Measurements from ENCODE around the gene FBLN7.

The FBLN7 gene

GRCh38 chr2:112140899-112141625 is 2.9 kb downstream of the FBLN7 start:
- DNase-seq (ENCODE audit: low read depth, low spot score): no peak

- DNase-seq (ENCODE audit: low read depth, low spot score): no peak
These were observed 3.4 kb downstream of the FBLN7 start for GRCh38 chr2:112141626-112142007.

GRCh38 chr2:112142525-112143078 is 4.4 kb downstream of the FBLN7 start:
- DNase-seq (ENCODE audit: low read depth, low spot score): no peak

GRCh38 chr2:112143150-112143549 is 5.0 kb downstream of the FBLN7 start:
- DNase-seq (ENCODE audit: low read depth, low spot score): no peak

GRCh38 chr2:112144966-112145365 is 6.8 kb downstream of the FBLN7 start:
- DNase-seq (ENCODE audit: low read depth, low spot score): no peak

GRCh38 chr2:112147382-112148168 is 9.4 kb downstream of the FBLN7 start:
- DNase-seq (ENCODE audit: low read depth, low spot score): no peak

- DNase-seq (ENCODE audit: low read depth, low spot score): no peak
These were observed 10.3 kb downstream of the FBLN7 start for GRCh38 chr2:112148477-112148876.

- no peak for DNase-seq (ENCODE audit: low read depth, low spot score)
These were observed 11.0 kb downstream of the FBLN7 start for GRCh38 chr2:112149194-112149593.

- no peak for DNase-seq (ENCODE audit: low read depth, low spot score)
These were observed 11.8 kb downstream of the FBLN7 start for GRCh38 chr2:112149866-112150435.

GRCh38 chr2:112150447-112150846 is 12.3 kb downstream of the FBLN7 start:
- DNase-seq (ENCODE audit: low read depth, low spot score): no peak

GRCh38 chr2:112150851-112151250 is 12.7 kb downstream of the FBLN7 start:
- DNase-seq (ENCODE audit: low read depth, low spot score): no peak

- no peak for DNase-seq (ENCODE audit: low read depth, low spot score)
These were observed 13.1 kb downstream of the FBLN7 start for GRCh38 chr2:112151271-112151670.

- DNase-seq (ENCODE audit: low read depth, low spot score): no peak
These were observed 13.7 kb downstream of the FBLN7 start for GRCh38 chr2:112151701-112152440.

GRCh38 chr2:112152476-112153178 is 14.4 kb downstream of the FBLN7 start:
- no peak for DNase-seq (ENCODE audit: low read depth, low spot score)

GRCh38 chr2:112153179-112153490 is 14.9 kb downstream of the FBLN7 start:
- DNase-seq (ENCODE audit: low read depth, low spot score): no peak

- DNase-seq (ENCODE audit: low read depth, low spot score): no peak
These were observed 15.3 kb downstream of the FBLN7 start for GRCh38 chr2:112153501-112153900.

- no peak for DNase-seq (ENCODE audit: low read depth, low spot score)
These were observed 16.3 kb downstream of the FBLN7 start for GRCh38 chr2:112154246-112155117.

- no peak for DNase-seq (ENCODE audit: low read depth, low spot score)
These were observed 17.4 kb downstream of the FBLN7 start for GRCh38 chr2:112155331-112156151.

Data from brain pericyte (primary cell).